Endometrial microvascular endothelial cells (primary cell): ENCODE results near the gene IDH2. TPM values are rescaled to one million over a fixed set of nuclear protein-coding genes. Genes with fewer than 3 reads are reported as not detected.

ENCODE experiments used
- in situ Hi-C: cut with HindIII; loops from 2 replicates; pipeline ENCODE4 v1.10.0; 2017; ENCODE audit warnings: low sequenced_read_pairs, low pct_unique_long_range_greater_than_20kb; ENCODE audit errors: inconsistent ontology term
- total RNA-seq: library from RNA; depleted of rRNA; stranded (reverse); fragments of >200 nt; gene quantifications from one replicate; pipeline ENCODE4 v1.2.3, GENCODE V29; 2015; ENCODE audit errors: inconsistent ontology term

The IDH2 gene
- total RNA-seq, 1 donor from 2014 or later: 74.7 TPM

DNA sequence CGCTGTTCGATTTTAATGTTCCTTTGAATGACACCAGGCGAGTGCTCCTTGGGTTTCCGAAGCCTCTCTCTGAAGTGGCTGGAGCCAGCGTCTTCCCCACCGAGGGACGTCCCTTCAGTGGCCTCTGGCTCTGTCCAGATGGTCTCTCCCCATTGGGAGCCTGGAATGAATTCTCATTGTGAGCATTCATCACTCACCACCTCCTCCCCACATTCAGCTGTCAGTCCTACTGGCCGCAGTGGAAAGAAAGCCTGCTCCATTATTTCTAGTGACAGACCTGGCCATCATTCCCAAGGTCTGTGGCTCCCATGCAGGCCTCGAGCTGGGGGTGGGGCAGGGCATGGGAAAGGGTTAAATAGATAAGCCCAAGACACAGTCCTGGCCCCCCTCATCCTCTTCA lies 65.9 kb downstream of the IDH2 start:
- in situ Hi-C loops: no loop called here

GRCh38 chr15:90035840-90036230 lies 66.4 kb downstream of the IDH2 start:
- in situ Hi-C loops: no loop called here

- in situ Hi-C loops: no loop called here
Measured at GRCh38 chr15:90035095-90035839, 67.0 kb downstream of the IDH2 start.

DNA sequence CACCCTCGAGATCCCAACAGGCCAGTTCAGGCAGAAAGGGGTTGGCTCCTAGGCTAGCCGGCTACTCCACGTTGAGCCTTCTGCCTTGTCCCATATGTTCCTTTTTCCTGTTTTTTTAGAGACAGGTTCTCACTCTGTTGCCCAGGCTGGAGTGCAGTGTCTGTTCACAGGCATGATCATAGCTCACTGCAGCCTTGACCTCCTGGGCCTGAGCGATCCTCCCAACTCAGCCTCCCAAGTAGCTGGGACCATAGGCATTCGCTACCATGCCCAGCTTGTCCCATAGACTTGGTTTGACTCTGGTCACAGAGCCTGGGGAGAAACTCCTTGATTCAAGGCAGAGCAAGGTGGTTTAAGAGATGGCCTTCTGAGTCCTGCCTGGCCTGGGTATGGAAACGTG lies 68.8 kb downstream of the IDH2 start:
- in situ Hi-C loops: no loop called here

Other genes starting within 250 kb of the IDH2 start
- 52.5 TPM for gene AP3S2, start 208.5 kb downstream of the IDH2 start, total RNA-seq
- 12.5 TPM for gene ARPIN, start 189.5 kb downstream of the IDH2 start, total RNA-seq
- 15.2 TPM for gene ZNF710, start 101.1 kb downstream of the IDH2 start, total RNA-seq
- gene SEMA4B, start 98.9 kb upstream of the IDH2 start, total RNA-seq: 8.5 TPM
- gene CIB1, start 131.5 kb upstream of the IDH2 start, total RNA-seq: 33.5 TPM
- 11.6 TPM for gene GDPGP1, start 131.7 kb upstream of the IDH2 start, total RNA-seq
- not detected for gene TTLL13, start 147.1 kb upstream of the IDH2 start, total RNA-seq
- gene NGRN, start 163.2 kb upstream of the IDH2 start, total RNA-seq: 78.2 TPM
- gene ZNF774, start 249.8 kb upstream of the IDH2 start, total RNA-seq: 0.56 TPM